Uterus (tissue), 4 donors: ENCODE results near the gene RAB35. TPM values are rescaled to one million over a fixed set of nuclear protein-coding genes. Genes with fewer than 3 reads are reported as not detected.

Experiments used
- DNase-seq, 2 donors: peaks; one replicate each; pipeline ENCODE4 v3.0.0-alpha.2; 2019 to 2020
- H3K27ac ChIP-seq, 2 donors: fragments of 200-600 bp; sonication (generic); 1 replicate in 1 of 2; 2 replicates in 1 of 2; pipeline ENCODE4 v1.5.1; 2016 to 2018
- H3K27me3 ChIP-seq, 2 donors: fragments of 200-600 bp; sonication (generic); one replicate each; pipeline ENCODE4 v1.5.1; 2018 to 2019; ENCODE audit warnings: control low read depth in 1 of 2
- H3K36me3 ChIP-seq, 2 donors: fragments of 200-600 bp; sonication (generic); one replicate each; pipeline ENCODE4 v1.5.1; 2019; ENCODE audit warnings: control low read depth in 1 of 2
- H3K4me1 ChIP-seq, 2 donors: fragments of 200-600 bp; sonication (generic); one replicate each; pipeline ENCODE4 v1.5.1; 2018 to 2019; ENCODE audit warnings: control low read depth in 1 of 2
- H3K4me3 ChIP-seq, 2 donors: fragments of 200-600 bp; sonication (generic); 1 replicate in 1 of 2; 2 replicates in 1 of 2; pipeline ENCODE4 v1.5.1; 2018 to 2019; ENCODE audit warnings: mild to moderate bottlenecking in 1 of 2
- H3K9me3 ChIP-seq, 2 donors: fragments of 200-600 bp; sonication (generic); one replicate each; pipeline ENCODE4 v1.5.1; 2019; ENCODE audit warnings: control low read depth in 1 of 2
- POLR2A ChIP-seq, 2 donors: fragments of 450-650 bp; IDR thresholded peaks; one replicate each; pipeline ENCODE4 v1.6.1; 2016; ENCODE audit warnings: antibody characterized with exemption in 2 of 2, mild to moderate bottlenecking in 1 of 2, moderate library complexity in 1 of 2
- intact Hi-C: fragments of 100-400 bp; cut with DNase I; formaldehyde crosslinking; loops from one replicate; pipeline ENCODE4 v1.15.1; 2023; ENCODE audit warnings: low total_unique reads
- total RNA-seq, 4 donors: library from RNA; depleted of rRNA in 3 of 4; stranded (reverse); fragments of >200 nt in 3 of 4; gene quantifications; one replicate each; pipeline versions ENCODE4 v1.1.0 to v1.2.4, GENCODE V29; 2014 to 2023
- TF ChIP-seq, protein P1 (sequence below), 4 experiments: fragments of 200-600 bp in 2 of 4; fragments of 450-650 bp in 2 of 4; sonication (generic) in 2 of 4; IDR thresholded peaks; one replicate each; pipeline ENCODE4 v1.5.1; 2016 to 2019; ENCODE audit warnings: antibody characterized with exemption in 4 of 4, mild to moderate bottlenecking in 2 of 4, moderate library complexity in 1 of 4
- donor health status: DM: yes; HTN: yes; CAD: no.

RAB35 gene
- total RNA-seq, 4 donors from 2014 or later: 13.1 to 43.9 (median 22.4) TPM

DNA sequence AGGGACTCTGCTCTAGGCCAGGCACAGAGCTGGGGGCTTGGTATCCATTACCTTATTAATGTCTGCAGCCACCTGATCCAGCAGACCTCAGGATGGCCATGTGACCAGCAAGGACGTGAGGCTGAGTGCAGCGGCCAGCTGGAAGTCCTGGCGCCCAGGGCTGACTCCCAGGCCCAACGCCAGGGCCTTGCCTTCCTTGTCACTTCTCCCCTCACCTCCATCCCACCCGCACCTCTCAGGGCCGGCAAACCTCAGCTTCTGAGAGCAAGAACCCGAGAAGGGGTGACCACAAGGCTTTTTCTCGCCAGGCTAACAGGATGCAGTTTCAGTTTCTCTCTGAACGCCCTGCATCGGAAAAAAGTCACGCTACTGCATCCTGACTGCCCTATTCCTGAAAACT lies 15.4 kb downstream of the RAB35 start:
- H3K9me3 ChIP-seq: no peaks in the 10 kb centered on the region
- H3K4me3 ChIP-seq: peak overlapping the region in 1 of 2 donors; percentile 4

DNA sequence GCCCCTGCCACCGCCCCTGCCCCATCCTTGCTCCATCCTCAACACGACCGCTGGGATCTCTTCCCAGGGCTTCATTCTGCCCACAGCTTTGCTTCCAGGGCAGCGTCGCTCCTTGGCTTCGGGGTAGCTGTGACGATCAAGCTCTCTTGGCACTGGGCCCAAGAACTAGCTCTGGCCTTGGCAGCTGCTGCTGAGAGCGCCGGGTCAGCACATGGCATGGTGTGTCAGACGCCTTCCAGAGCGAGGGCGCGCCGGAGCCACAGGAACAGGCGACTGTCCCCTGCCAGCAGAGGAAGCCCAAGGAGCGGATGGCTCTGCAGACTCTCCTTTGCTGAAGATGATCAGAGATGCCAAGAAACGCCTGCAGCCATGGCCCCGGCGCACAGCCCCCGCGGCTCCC lies 15.9 kb downstream of the RAB35 start:
- peak; percentile 58 to 66 for DNase-seq
- H3K9me3 ChIP-seq: no peaks in the 10 kb centered on the region
- H3K4me3 ChIP-seq: no peak overlapping the region
- H3K27ac ChIP-seq: peak overlapping the region; percentile 36 to 48
- intact Hi-C loops: no loop called here
- no peaks in the 10 kb centered on the region for H3K27me3 ChIP-seq
- H3K36me3 ChIP-seq: no peaks in the 10 kb centered on the region
- TF ChIP-seq POLR2A (IDR thresholded peaks at IDR 0.05): no peak
- TF ChIP-seq, protein P1, sequence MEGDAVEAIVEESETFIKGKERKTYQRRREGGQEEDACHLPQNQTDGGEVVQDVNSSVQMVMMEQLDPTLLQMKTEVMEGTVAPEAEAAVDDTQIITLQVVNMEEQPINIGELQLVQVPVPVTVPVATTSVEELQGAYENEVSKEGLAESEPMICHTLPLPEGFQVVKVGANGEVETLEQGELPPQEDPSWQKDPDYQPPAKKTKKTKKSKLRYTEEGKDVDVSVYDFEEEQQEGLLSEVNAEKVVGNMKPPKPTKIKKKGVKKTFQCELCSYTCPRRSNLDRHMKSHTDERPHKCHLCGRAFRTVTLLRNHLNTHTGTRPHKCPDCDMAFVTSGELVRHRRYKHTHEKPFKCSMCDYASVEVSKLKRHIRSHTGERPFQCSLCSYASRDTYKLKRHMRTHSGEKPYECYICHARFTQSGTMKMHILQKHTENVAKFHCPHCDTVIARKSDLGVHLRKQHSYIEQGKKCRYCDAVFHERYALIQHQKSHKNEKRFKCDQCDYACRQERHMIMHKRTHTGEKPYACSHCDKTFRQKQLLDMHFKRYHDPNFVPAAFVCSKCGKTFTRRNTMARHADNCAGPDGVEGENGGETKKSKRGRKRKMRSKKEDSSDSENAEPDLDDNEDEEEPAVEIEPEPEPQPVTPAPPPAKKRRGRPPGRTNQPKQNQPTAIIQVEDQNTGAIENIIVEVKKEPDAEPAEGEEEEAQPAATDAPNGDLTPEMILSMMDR (IDR thresholded peaks at IDR 0.05): no peak
- H3K4me1 ChIP-seq: peaks cover 12 to 18% of the 10 kb centered on the region in 2 donors

More for the DNA sequence above, 15.4 kb downstream of the RAB35 start:
- intact Hi-C loops: no loop called here
- H3K4me1 ChIP-seq: peaks cover 12 to 18% of the 10 kb centered on the region in 2 donors
- H3K27me3 ChIP-seq: no peaks in the 10 kb centered on the region
- no peak for TF ChIP-seq POLR2A (IDR thresholded peaks at IDR 0.05)
- TF ChIP-seq, protein P1 (IDR thresholded peaks at IDR 0.05): no peak
- H3K27ac ChIP-seq: peak overlapping the region; percentile 36 to 48
- DNase-seq: peak in 1 of 2 donors; percentile 31
- H3K36me3 ChIP-seq: no peaks in the 10 kb centered on the region

DNA sequence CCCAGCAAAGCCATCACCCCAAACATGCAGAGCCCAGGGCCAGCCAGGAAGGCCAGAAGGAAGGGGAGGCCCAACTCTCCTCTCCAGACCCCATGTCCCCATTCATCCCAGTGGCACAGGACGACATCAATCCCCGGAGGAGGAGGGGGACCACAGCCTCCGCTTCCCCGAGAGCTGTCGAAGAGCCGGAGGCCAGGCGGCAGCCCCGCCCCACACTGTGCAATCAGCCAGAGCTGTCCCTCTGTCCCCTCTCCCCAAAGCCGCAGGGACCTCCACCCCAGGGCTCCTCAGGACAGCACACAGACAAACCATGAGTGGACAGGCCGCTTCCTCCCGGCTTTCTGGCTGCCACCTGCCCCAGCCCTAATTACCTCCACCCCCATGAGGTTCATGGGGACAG lies 16.8 kb downstream of the RAB35 start:
- intact Hi-C loops: no loop called here
- TF ChIP-seq, protein P1 (IDR thresholded peaks at IDR 0.05): no peak
- no peak for TF ChIP-seq POLR2A (IDR thresholded peaks at IDR 0.05)
- no peak for DNase-seq
- no peak overlapping the region for H3K27ac ChIP-seq
- H3K9me3 ChIP-seq: no peaks in the 10 kb centered on the region
- H3K27me3 ChIP-seq: no peaks in the 10 kb centered on the region
- H3K4me1 ChIP-seq: peaks cover 12 to 18% of the 10 kb centered on the region in 2 donors
- no peaks in the 10 kb centered on the region for H3K36me3 ChIP-seq
- no peak overlapping the region for H3K4me3 ChIP-seq

DNA sequence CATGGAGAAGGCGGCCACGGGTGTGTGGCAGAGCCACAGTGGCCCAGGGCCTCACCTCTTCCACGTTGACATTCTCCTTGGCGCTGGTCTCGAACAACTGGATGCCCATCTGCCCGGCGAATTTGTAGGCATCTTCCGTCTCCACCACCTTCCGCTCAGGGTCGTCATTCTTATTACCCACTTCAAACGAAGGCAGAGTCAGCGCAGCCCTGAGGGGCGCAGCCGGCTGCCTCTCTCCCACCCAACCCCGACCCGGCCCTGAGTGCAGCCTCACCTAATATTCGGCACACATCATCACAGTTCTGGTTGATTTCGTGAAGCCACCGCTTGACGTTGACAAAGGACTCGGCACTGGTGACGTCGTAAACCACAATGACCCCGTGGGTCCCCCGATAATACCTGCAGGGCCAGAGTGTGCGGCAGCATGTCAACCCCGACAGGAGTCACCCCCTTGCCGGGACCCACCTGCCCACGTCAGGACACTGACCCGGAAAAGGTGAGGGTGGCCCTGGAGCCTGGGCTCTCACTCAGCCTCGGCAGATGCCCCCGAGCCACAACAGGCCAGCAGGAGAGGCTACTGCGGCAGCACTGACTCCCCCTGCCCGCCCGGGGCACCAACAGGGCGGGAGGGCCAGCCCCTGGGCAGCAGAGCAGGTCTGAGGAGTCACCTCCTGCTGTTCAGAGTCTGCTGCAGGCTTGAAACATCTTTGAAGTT lies 17.6 kb downstream of the RAB35 start:
- H3K4me1 ChIP-seq: peaks cover 12 to 18% of the 10 kb centered on the region in 2 donors
- no peaks in the 10 kb centered on the region for H3K36me3 ChIP-seq
- DNase-seq: no peak

DNA sequence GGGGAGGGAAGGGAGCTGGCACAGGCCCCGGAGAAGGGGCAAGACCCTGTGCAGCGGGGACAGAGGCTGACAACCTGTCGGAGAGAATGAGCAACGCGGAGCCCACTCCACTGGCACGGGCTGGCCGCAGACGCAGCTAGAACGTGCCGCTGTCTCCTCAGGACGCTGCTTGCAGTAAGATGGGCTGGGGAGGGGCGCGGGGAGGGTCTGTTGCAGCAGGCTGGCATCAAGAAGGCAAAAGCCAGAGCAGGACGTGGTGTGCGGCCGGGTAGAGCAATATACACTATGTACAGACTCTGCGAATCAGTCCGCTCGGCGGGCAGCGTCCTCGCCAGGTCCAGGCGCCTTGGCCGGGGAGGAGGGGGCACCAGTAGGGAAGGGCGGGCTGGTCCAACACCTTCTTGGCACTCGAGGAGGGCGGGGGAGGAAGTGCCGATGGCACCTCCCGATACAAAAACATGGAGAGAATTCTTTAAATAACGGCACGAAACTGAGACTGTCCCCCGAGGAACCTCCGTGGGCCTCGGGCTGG lies 19.8 kb downstream of the RAB35 start:
- Histone ChIP-seq H3K27ac (no peak overlapping the region), H3K4me3 (no peak overlapping the region), H3K4me1 (peaks cover 10 to 13% of the 10 kb centered on the region in 2 donors), H3K27me3 (no peaks in the 10 kb centered on the region), H3K9me3 (no peaks in the 10 kb centered on the region), H3K36me3 (no peaks in the 10 kb centered on the region)
- no peak for DNase-seq
- intact Hi-C loops: no loop called here
- no peak for TF ChIP-seq POLR2A (IDR thresholded peaks at IDR 0.05)
- TF ChIP-seq, protein P1 (IDR thresholded peaks at IDR 0.05): no peak

More for the DNA sequence above, 17.6 kb downstream of the RAB35 start:
- intact Hi-C loops: no loop called here
- TF ChIP-seq POLR2A (IDR thresholded peaks at IDR 0.05): no peak
- TF ChIP-seq, protein P1 (IDR thresholded peaks at IDR 0.05): no peak
- Histone ChIP-seq H3K27me3 (no peaks in the 10 kb centered on the region), H3K4me3 (no peak overlapping the region), H3K9me3 (no peaks in the 10 kb centered on the region), H3K27ac (no peak overlapping the region)
